MM.1S (cell line): Measurements from ENCODE around the gene ACAD9.
A peak's percentile ranks its signal among the peaks of the same experiment; 100 is the strongest.

Experiments used
- EZH2 ChIP-seq: fragments of 300-600 bp; sonication (generic); optimal IDR thresholded peaks from 2 replicates; pipeline ENCODE3; 2017; ENCODE audit warnings: low read depth, mild to moderate bottlenecking, antibody characterized with exemption, low read length, mixed read lengths
- TF ChIP-seq, protein P1 (sequence below): fragments of 300-600 bp; sonication (generic); IDR thresholded peaks from 2 replicates; pipeline ENCODE4 v1.5.1; 2016; ENCODE audit warnings: antibody characterized with exemption, low read length, mixed read lengths

- no peak for TF ChIP-seq EZH2
- TF ChIP-seq, protein P1, sequence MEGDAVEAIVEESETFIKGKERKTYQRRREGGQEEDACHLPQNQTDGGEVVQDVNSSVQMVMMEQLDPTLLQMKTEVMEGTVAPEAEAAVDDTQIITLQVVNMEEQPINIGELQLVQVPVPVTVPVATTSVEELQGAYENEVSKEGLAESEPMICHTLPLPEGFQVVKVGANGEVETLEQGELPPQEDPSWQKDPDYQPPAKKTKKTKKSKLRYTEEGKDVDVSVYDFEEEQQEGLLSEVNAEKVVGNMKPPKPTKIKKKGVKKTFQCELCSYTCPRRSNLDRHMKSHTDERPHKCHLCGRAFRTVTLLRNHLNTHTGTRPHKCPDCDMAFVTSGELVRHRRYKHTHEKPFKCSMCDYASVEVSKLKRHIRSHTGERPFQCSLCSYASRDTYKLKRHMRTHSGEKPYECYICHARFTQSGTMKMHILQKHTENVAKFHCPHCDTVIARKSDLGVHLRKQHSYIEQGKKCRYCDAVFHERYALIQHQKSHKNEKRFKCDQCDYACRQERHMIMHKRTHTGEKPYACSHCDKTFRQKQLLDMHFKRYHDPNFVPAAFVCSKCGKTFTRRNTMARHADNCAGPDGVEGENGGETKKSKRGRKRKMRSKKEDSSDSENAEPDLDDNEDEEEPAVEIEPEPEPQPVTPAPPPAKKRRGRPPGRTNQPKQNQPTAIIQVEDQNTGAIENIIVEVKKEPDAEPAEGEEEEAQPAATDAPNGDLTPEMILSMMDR = peak; percentile 57
Observed at GRCh38 chr3:128875556-128876120, 3.8 kb upstream of the ACAD9 start.
